Uterus (tissue), 4 donors: ENCODE results near the gene SMAD3. TPM values are rescaled to one million over a fixed set of nuclear protein-coding genes. Genes with fewer than 3 reads are reported as not detected.

Experiments used
- DNase-seq, 2 donors: peaks; one replicate each; pipeline ENCODE4 v3.0.0-alpha.2; 2019 to 2020
- H3K27ac ChIP-seq, 2 donors: fragments of 200-600 bp; sonication (generic); 1 replicate in 1 of 2; 2 replicates in 1 of 2; pipeline ENCODE4 v1.5.1; 2016 to 2018
- H3K27me3 ChIP-seq, 2 donors: fragments of 200-600 bp; sonication (generic); one replicate each; pipeline ENCODE4 v1.5.1; 2018 to 2019; ENCODE audit warnings: control low read depth in 1 of 2
- H3K36me3 ChIP-seq, 2 donors: fragments of 200-600 bp; sonication (generic); one replicate each; pipeline ENCODE4 v1.5.1; 2019; ENCODE audit warnings: control low read depth in 1 of 2
- H3K4me1 ChIP-seq, 2 donors: fragments of 200-600 bp; sonication (generic); one replicate each; pipeline ENCODE4 v1.5.1; 2018 to 2019; ENCODE audit warnings: control low read depth in 1 of 2
- H3K4me3 ChIP-seq, 2 donors: fragments of 200-600 bp; sonication (generic); 1 replicate in 1 of 2; 2 replicates in 1 of 2; pipeline ENCODE4 v1.5.1; 2018 to 2019; ENCODE audit warnings: mild to moderate bottlenecking in 1 of 2
- H3K9me3 ChIP-seq, 2 donors: fragments of 200-600 bp; sonication (generic); one replicate each; pipeline ENCODE4 v1.5.1; 2019; ENCODE audit warnings: control low read depth in 1 of 2
- POLR2A ChIP-seq, 2 donors: fragments of 450-650 bp; IDR thresholded peaks; one replicate each; pipeline ENCODE4 v1.6.1; 2016; ENCODE audit warnings: antibody characterized with exemption in 2 of 2, mild to moderate bottlenecking in 1 of 2, moderate library complexity in 1 of 2
- intact Hi-C: fragments of 100-400 bp; cut with DNase I; formaldehyde crosslinking; loops from one replicate; pipeline ENCODE4 v1.15.1; 2023; ENCODE audit warnings: low total_unique reads
- total RNA-seq, 4 donors: library from RNA; depleted of rRNA in 3 of 4; stranded (reverse); fragments of >200 nt in 3 of 4; gene quantifications; one replicate each; pipeline versions ENCODE4 v1.1.0 to v1.2.4, GENCODE V29; 2014 to 2023
- TF ChIP-seq, protein P1 (sequence below), 4 experiments: fragments of 200-600 bp in 2 of 4; fragments of 450-650 bp in 2 of 4; sonication (generic) in 2 of 4; IDR thresholded peaks; one replicate each; pipeline ENCODE4 v1.5.1; 2016 to 2019; ENCODE audit warnings: antibody characterized with exemption in 4 of 4, mild to moderate bottlenecking in 2 of 4, moderate library complexity in 1 of 4
- donor health status: DM: yes; HTN: yes; CAD: no.

Gene SMAD3
- total RNA-seq, 4 donors from 2014 or later = 14.3 to 66.9 (median 32.3) TPM

- peaks cover 5 to 21% of the 10 kb centered on the region in 2 donors for H3K4me1 ChIP-seq
- intact Hi-C loops = no loop called here
Measured at GRCh38 chr15:67110958-67111864, 45.8 kb downstream of the SMAD3 start.

DNA sequence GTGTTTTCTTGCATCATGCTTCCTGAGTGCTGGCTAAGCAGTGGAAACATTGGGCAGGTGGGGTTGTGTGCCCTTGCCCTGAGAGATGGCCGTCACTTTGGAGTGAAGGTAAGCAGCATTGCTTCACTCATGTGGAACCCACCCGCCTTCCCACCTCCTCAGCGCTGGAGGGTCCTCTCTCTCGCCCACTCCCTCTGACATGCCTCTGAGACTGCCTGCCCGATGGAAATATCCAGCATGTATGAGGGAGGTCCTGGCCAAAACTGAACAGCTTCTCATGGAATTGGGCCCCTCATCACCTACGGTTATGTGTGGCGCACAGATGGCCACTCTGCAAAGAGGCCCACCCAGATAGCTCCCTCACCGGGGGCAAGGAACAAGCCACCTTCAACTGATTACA is 48.6 kb downstream of the SMAD3 start:
- intact Hi-C loops = no loop called here
- H3K9me3 ChIP-seq = no peaks in the 10 kb centered on the region
- no peak for DNase-seq
- H3K4me3 ChIP-seq = no peak overlapping the region
- TF ChIP-seq, protein P1, sequence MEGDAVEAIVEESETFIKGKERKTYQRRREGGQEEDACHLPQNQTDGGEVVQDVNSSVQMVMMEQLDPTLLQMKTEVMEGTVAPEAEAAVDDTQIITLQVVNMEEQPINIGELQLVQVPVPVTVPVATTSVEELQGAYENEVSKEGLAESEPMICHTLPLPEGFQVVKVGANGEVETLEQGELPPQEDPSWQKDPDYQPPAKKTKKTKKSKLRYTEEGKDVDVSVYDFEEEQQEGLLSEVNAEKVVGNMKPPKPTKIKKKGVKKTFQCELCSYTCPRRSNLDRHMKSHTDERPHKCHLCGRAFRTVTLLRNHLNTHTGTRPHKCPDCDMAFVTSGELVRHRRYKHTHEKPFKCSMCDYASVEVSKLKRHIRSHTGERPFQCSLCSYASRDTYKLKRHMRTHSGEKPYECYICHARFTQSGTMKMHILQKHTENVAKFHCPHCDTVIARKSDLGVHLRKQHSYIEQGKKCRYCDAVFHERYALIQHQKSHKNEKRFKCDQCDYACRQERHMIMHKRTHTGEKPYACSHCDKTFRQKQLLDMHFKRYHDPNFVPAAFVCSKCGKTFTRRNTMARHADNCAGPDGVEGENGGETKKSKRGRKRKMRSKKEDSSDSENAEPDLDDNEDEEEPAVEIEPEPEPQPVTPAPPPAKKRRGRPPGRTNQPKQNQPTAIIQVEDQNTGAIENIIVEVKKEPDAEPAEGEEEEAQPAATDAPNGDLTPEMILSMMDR (IDR thresholded peaks at IDR 0.05) = no peak
- H3K4me1 ChIP-seq = peaks cover 0 to 16% of the 10 kb centered on the region in 2 donors
- no peaks in the 10 kb centered on the region for H3K27me3 ChIP-seq
- no peak overlapping the region for H3K27ac ChIP-seq
- no peaks in the 10 kb centered on the region for H3K36me3 ChIP-seq

More at GRCh38 chr15:67110958-67111864, 45.8 kb downstream of the SMAD3 start:
- H3K27me3 ChIP-seq = no peaks in the 10 kb centered on the region
- no peak overlapping the region for H3K4me3 ChIP-seq
- no peaks in the 10 kb centered on the region for H3K9me3 ChIP-seq
- no peak for DNase-seq
- H3K36me3 ChIP-seq = no peaks in the 10 kb centered on the region
- H3K27ac ChIP-seq = no peak overlapping the region
- TF ChIP-seq, protein P1 (IDR thresholded peaks at IDR 0.05) = no peak
- no peak for TF ChIP-seq POLR2A (IDR thresholded peaks at IDR 0.05)

DNA sequence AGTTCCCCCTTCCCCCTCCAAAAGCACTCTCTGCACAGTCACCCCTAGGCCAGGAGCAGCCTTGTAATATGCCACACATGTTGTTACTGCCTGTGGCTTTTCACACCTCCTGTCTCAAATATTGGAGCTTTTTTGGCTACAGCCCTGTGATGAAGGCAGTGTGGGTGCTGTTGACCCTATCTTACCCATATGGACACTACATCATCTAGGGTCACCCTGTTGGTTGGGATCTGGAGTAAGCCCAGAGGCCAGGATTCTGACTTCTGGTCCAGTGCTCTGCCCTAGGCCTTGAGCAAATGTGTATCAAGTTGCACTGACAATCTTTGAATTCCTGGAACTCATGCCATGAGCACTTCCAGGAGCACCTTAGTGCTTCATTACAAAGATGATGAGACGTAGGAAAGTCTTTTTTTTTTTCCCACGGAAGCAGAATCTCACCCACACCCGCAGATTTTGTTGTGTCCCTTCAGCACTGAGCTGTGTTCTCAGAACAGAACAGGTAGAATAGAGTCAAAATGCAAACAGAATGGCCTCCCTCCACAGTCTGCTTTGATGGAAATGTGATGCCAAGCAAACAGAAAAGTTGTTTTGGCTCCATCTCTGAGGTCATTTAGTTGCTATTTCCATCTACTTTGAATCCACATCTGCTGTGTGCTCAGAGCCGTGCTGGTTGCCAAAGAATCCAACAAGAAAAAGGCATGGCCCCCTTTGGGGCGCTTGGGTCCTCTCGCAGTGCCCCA is 49.6 kb downstream of the SMAD3 start:
- H3K27me3 ChIP-seq = no peaks in the 10 kb centered on the region
- peaks cover 5 to 16% of the 10 kb centered on the region in 2 donors for H3K4me1 ChIP-seq
- H3K9me3 ChIP-seq = no peaks in the 10 kb centered on the region
- DNase-seq = no peak
- H3K27ac ChIP-seq = peak overlapping the region; percentile 46 to 58
- intact Hi-C loops = no loop called here
- no peak overlapping the region for H3K4me3 ChIP-seq
- TF ChIP-seq POLR2A (IDR thresholded peaks at IDR 0.05) = no peak
- TF ChIP-seq, protein P1 (IDR thresholded peaks at IDR 0.05) = no peak
- no peaks in the 10 kb centered on the region for H3K36me3 ChIP-seq

DNA sequence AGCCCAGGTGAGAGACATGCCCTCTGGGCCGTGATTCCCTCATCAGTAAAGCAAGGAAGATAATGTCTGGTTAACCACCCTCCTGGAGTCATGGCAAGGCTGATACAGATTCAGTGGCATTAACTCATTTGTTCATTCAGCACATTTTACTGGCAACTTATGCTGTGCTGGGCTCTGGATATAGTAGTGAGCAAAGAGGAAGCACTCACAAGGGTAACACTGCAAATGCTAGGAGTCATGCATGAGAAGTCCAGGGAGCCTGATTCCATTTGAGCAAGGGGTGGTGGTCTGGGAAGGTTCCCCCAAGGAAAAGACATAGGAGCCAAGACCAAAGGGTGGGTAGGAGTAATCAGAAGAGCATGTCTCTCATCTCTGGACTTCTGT is 50.2 kb downstream of the SMAD3 start:
- Histone ChIP-seq H3K27ac (peak overlapping the region; percentile 46 to 58), H3K36me3 (no peaks in the 10 kb centered on the region), H3K4me3 (no peak overlapping the region), H3K9me3 (no peaks in the 10 kb centered on the region), H3K4me1 (peaks cover 11 to 19% of the 10 kb centered on the region in 2 donors), H3K27me3 (no peaks in the 10 kb centered on the region)
- TF ChIP-seq, protein P1 (IDR thresholded peaks at IDR 0.05) = no peak
- TF ChIP-seq POLR2A (IDR thresholded peaks at IDR 0.05) = no peak
- intact Hi-C loops = no loop called here
- no peak for DNase-seq

DNA sequence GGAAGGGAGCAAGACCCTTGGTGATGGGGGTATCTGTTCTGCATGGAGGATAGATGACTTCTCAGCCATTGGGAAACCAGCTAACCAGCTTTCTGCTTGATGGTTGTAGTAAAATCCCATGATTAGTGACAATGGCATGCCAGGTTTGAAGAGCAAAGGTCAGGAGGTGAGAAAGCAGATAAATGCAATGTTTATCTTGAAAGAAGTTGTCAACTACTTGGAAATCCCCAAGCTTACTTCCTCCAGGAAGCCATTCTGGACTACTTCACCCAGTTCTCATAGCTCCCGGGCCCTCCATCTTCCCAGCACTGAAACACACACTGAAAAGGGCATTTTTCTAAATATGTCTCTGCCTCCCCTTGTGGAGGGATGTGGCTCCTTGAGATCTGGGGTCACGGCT is 51.3 kb downstream of the SMAD3 start:
- no peak for DNase-seq
- Histone ChIP-seq H3K9me3 (no peaks in the 10 kb centered on the region), H3K27me3 (no peaks in the 10 kb centered on the region), H3K4me3 (no peak overlapping the region), H3K27ac (peak overlapping the region; percentile 39 to 58), H3K36me3 (no peaks in the 10 kb centered on the region), H3K4me1 (peaks cover 15 to 23% of the 10 kb centered on the region in 2 donors)
- TF ChIP-seq POLR2A (IDR thresholded peaks at IDR 0.05) = no peak
- TF ChIP-seq, protein P1 (IDR thresholded peaks at IDR 0.05) = no peak
- intact Hi-C loops = no loop called here
